Tibial nerve (tissue), 4 donors: ENCODE measurements around the gene UQCC5. TPM values are rescaled to one million over a fixed set of nuclear protein-coding genes. Genes with fewer than 3 reads are reported as not detected.

Experiments used
- DNase-seq, 2 donors: peaks; one replicate each; pipeline ENCODE4 v3.0.0-alpha.2; 2019; ENCODE audit warnings: low spot score in 2 of 2
- H3K27ac ChIP-seq, 4 donors: fragments of 200-600 bp; sonication (generic) in 3 of 4; one replicate each; pipeline ENCODE4 v1.5.1; 2017 to 2019; ENCODE audit warnings: mild to moderate bottlenecking in 1 of 4
- H3K27me3 ChIP-seq, 2 donors: fragments of 200-600 bp; sonication (generic) in 1 of 2; one replicate each; pipeline versions ENCODE4 v1.5.1 to v1.6.0; 2017 to 2019
- H3K36me3 ChIP-seq, 3 donors: fragments of 200-600 bp; sonication (generic); one replicate each; pipeline ENCODE4 v1.5.1; 2018 to 2019
- H3K4me1 ChIP-seq, 4 donors: fragments of 200-600 bp; sonication (generic) in 3 of 4; one replicate each; pipeline ENCODE4 v1.5.1; 2017 to 2019
- H3K4me3 ChIP-seq, 4 donors: fragments of 200-600 bp; sonication (generic) in 3 of 4; one replicate each; pipeline ENCODE4 v1.5.1; 2017 to 2019; ENCODE audit warnings: mild to moderate bottlenecking in 1 of 4, moderate library complexity in 1 of 4
- H3K9me3 ChIP-seq, 4 donors: fragments of 200-600 bp; sonication (generic) in 3 of 4; one replicate each; pipeline ENCODE4 v1.5.1; 2017 to 2019
- EP300 ChIP-seq, 2 donors: sonication (generic); formaldehyde crosslinking; IDR thresholded peaks; one replicate each; pipeline ENCODE4 v1.6.1; 2017; ENCODE audit warnings: antibody characterized with exemption in 2 of 2, mild to moderate bottlenecking in 1 of 2
- POLR2A ChIP-seq, 2 donors: fragments of 450-650 bp; IDR thresholded peaks; one replicate each; pipeline ENCODE4 v1.6.1; 2017; ENCODE audit warnings: antibody characterized with exemption in 2 of 2, mild to moderate bottlenecking in 2 of 2, moderate library complexity in 2 of 2
- WGBS, 2 donors: methylation state at CpG; one replicate each; pipeline ENCODE4 v1.1.5; 2018; 5-methylcytosine and 5-hydroxymethylcytosine counted together
- total RNA-seq, 4 donors: library from RNA; depleted of rRNA; stranded (reverse); fragments of >200 nt; gene quantifications; one replicate each; pipeline ENCODE4 v1.1.0, GENCODE V29; 2016
- TF ChIP-seq, protein P1 (sequence below), 5 experiments: fragments of 200-600 bp in 3 of 5; fragments of 450-650 bp in 2 of 5; sonication (generic) in 3 of 5; IDR thresholded peaks; one replicate each; pipeline ENCODE4 v1.5.1; 2016 to 2019; ENCODE audit warnings: antibody characterized with exemption in 5 of 5, mild to moderate bottlenecking in 3 of 5, moderate library complexity in 2 of 5

Gene UQCC5, protein sequence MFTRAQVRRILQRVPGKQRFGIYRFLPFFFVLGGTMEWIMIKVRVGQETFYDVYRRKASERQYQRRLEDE
- total RNA-seq, result 10 to 100 TPM in 2 of 4 donors, 1 to 10 TPM in 2; 1.2 to 23.9 (median 9.5) TPM

DNA sequence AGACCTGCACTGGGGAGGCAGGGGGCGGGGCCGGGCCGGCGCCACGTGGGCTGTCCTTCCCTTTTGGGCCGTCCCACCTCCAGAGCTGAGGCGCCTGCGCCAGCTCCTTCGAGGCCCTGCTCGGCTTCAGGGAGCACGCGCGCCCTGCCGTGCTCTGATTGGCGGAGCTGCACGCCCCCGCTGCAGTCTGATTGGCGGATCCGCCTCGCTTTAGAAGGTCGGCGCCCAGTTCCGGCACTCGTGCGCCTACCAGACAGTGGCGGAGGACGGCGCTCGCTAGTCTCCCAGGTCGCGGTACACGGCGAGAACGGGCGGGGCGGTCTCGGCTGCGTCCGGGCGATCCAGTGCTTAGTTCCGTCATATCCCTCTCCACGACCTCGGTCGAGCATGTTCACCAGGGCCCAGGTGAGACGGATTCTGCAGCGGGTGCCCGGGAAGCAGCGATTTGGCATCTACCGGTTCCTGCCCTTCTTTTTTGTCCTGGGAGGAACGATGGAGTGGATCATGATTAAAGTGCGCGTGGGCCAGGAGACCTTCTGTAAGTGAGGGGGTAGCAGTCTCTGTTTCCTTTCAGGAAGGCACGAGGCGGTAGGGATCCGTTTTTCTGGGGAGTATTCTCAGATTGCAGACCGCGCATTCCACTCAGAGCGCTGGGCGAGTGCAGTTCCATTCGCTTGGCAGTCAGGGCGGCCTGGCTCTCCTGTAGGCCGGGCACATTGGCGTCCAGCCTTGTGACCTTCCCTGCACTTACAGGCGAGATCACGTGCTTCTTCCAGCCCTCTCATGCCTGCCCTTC is at the start of gene UQCC5:
UQCC5 (plus strand) TSS at position 237 of the 796 bp plus-strand sequence; CDS start at position 388, 151 bp downstream.
- no peaks in the 10 kb centered on the region for H3K9me3 ChIP-seq
- peak; percentile 94 to 95 for DNase-seq
- peak within 1 kb of the TSS; percentile 7 to 93 (median 86) for H3K27ac ChIP-seq
- H3K27me3 ChIP-seq, result no peaks in the 10 kb centered on the region
- peaks cover 0 to 8% (median 0%) of the 10 kb centered on the region in 3 donors for H3K36me3 ChIP-seq
- peaks cover 0 to 70% (median 31%) of the 10 kb centered on the region in 4 donors for H3K4me1 ChIP-seq
- peak within 1 kb of the TSS; percentile 53 to 83 (median 70) for H3K4me3 ChIP-seq
- 0% methylated on average over 38 to 56 of the region's 65 CpGs for WGBS, 2 donors
- TF ChIP-seq EP300 (IDR thresholded peaks at IDR 0.05), result peak; percentile 89 to 100
- peak; percentile 99 to 100 for TF ChIP-seq POLR2A (IDR thresholded peaks at IDR 0.05)
- TF ChIP-seq, protein P1, sequence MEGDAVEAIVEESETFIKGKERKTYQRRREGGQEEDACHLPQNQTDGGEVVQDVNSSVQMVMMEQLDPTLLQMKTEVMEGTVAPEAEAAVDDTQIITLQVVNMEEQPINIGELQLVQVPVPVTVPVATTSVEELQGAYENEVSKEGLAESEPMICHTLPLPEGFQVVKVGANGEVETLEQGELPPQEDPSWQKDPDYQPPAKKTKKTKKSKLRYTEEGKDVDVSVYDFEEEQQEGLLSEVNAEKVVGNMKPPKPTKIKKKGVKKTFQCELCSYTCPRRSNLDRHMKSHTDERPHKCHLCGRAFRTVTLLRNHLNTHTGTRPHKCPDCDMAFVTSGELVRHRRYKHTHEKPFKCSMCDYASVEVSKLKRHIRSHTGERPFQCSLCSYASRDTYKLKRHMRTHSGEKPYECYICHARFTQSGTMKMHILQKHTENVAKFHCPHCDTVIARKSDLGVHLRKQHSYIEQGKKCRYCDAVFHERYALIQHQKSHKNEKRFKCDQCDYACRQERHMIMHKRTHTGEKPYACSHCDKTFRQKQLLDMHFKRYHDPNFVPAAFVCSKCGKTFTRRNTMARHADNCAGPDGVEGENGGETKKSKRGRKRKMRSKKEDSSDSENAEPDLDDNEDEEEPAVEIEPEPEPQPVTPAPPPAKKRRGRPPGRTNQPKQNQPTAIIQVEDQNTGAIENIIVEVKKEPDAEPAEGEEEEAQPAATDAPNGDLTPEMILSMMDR (IDR thresholded peaks at IDR 0.05), result peak in 2 of 5 experiments; percentile 36 to 48

DNA sequence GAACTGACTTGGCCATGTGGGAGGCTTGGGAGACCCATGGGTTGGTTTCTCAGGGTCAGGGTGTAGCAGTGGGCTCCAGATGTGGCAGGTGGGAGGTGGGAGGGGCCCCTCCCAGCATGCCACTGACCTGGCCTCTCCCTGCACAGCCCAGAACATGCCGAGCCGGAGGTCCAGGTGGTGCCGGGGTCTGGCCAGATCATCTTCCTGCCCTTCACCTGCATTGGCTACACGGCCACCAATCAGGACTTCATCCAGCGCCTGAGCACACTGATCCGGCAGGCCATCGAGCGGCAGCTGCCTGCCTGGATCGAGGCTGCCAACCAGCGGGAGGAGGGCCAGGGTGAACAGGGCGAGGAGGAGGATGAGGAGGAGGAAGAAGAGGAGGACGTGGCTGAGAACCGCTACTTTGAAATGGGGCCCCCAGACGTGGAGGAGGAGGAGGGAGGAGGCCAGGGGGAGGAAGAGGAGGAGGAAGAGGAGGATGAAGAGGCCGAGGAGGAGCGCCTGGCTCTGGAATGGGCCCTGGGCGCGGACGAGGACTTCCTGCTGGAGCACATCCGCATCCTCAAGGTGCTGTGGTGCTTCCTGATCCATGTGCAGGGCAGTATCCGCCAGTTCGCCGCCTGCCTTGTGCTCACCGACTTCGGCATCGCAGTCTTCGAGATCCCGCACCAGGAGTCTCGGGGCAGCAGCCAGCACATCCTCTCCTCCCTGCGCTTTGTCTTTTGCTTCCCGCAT is 49.2 kb upstream of the UQCC5 start:
- Histone ChIP-seq H3K27ac (peak overlapping the region in 2 of 4 donors; percentile 83 to 86), H3K4me1 (peaks cover 0 to 75% (median 29%) of the 10 kb centered on the region in 4 donors), H3K27me3 (no peaks in the 10 kb centered on the region), H3K9me3 (no peaks in the 10 kb centered on the region), H3K36me3 (peaks cover 9 to 85% (median 44%) of the 10 kb centered on the region in 3 donors), H3K4me3 (no peak overlapping the region)
- DNase-seq, result no peak
- TF ChIP-seq EP300 (IDR thresholded peaks at IDR 0.05), result no peak
- TF ChIP-seq POLR2A (IDR thresholded peaks at IDR 0.05), result no peak
- WGBS, 2 donors, result 89 to 92% methylated on average over 29 to 31 of the region's 31 CpGs

DNA sequence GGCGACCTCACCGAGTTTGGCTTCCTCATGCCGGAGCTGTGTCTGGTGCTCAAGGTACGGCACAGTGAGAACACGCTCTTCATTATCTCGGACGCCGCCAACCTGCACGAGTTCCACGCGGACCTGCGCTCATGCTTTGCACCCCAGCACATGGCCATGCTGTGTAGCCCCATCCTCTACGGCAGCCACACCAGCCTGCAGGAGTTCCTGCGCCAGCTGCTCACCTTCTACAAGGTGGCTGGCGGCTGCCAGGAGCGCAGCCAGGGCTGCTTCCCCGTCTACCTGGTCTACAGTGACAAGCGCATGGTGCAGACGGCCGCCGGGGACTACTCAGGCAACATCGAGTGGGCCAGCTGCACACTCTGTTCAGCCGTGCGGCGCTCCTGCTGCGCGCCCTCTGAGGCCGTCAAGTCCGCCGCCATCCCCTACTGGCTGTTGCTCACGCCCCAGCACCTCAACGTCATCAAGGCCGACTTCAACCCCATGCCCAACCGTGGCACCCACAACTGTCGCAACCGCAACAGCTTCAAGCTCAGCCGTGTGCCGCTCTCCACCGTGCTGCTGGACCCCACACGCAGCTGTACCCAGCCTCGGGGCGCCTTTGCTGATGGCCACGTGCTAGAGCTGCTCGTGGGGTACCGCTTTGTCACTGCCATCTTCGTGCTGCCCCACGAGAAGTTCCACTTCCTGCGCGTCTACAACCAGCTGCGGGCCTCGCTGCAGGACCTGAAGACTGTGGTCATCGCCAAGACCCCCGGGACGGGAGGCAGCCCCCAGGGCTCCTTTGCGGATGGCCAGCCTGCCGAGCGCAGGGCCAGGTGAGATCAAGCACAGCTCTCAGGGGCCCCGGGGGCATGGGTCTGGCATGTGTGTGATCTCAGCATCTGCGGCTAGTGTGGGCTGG is 48.4 kb upstream of the UQCC5 start:
- no peak for DNase-seq
- Histone ChIP-seq H3K27ac (peak overlapping the region in 1 of 4 donors; percentile 65), H3K4me1 (peaks cover 0 to 75% (median 31%) of the 10 kb centered on the region in 4 donors), H3K9me3 (no peaks in the 10 kb centered on the region), H3K36me3 (peaks cover 9 to 85% (median 44%) of the 10 kb centered on the region in 3 donors), H3K4me3 (no peak overlapping the region), H3K27me3 (no peaks in the 10 kb centered on the region)
- TF ChIP-seq EP300 (IDR thresholded peaks at IDR 0.05) (no peak), POLR2A (IDR thresholded peaks at IDR 0.05) (no peak)
- TF ChIP-seq, protein P1 (IDR thresholded peaks at IDR 0.05), result no peak
- 95 to 97% methylated on average over 52 to 59 of the region's 59 CpGs for WGBS, 2 donors

DNA sequence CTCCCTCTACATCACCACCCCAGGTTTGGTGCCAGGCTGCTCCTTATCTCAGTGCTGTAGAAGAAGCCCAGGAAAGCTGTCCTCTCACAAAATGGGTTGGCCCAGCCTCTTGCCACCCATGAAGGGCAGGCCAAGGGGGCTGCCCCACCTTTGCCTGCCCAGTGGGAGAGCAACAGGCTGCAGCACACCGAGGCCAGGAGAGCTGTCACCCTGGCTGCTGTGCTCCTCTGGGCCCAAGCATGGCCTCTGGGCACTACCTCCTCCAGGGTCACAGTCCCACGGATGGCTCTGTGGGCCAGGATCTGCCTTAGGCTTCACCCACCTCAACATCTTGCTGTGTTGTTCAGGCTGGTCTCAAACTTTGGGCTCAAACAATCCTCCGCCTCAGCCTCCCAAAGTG is 47.7 kb upstream of the UQCC5 start:
- Histone ChIP-seq H3K36me3 (peaks cover 9 to 87% (median 44%) of the 10 kb centered on the region in 3 donors), H3K27ac (peak overlapping the region in 1 of 4 donors; percentile 65), H3K9me3 (no peaks in the 10 kb centered on the region), H3K27me3 (no peaks in the 10 kb centered on the region), H3K4me1 (peaks cover 0 to 75% (median 24%) of the 10 kb centered on the region in 4 donors), H3K4me3 (no peak overlapping the region)
- TF ChIP-seq, protein P1 (IDR thresholded peaks at IDR 0.05), result no peak
- TF ChIP-seq EP300 (IDR thresholded peaks at IDR 0.05) (no peak), POLR2A (IDR thresholded peaks at IDR 0.05) (no peak)
- DNase-seq, result no peak
- 89 to 94% methylated on average over 3 of the region's 3 CpGs for WGBS, 2 donors

DNA sequence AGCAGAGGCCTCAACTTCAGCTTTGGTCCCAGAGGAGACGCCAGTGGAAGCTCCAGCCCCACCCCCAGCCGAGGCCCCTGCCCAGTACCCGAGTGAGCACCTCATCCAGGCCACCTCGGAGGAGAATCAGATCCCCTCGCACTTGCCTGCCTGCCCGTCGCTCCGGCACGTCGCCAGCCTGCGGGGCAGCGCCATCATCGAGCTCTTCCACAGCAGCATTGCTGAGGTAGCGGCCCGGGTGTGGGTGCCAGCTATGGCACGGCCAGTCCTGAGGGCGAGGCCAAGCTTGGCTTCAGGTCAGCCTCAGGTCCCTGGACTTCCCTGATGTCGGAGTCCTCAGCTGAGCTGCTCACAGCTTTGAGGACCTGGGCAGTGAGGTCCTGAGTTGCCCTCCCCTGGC is 47.0 kb upstream of the UQCC5 start:
- H3K4me1 ChIP-seq, result peaks cover 0 to 75% (median 19%) of the 10 kb centered on the region in 4 donors
- H3K36me3 ChIP-seq, result peaks cover 9 to 94% (median 44%) of the 10 kb centered on the region in 3 donors
- H3K9me3 ChIP-seq, result no peaks in the 10 kb centered on the region
- DNase-seq, result no peak
- H3K4me3 ChIP-seq, result no peak overlapping the region
- peak overlapping the region in 3 of 4 donors; percentile 47 to 65 (median 52) for H3K27ac ChIP-seq
- WGBS, 2 donors, result 88 to 90% methylated on average over 5 to 6 of the region's 18 CpGs
- TF ChIP-seq POLR2A (IDR thresholded peaks at IDR 0.05) (no peak), EP300 (IDR thresholded peaks at IDR 0.05) (no peak)
- TF ChIP-seq, protein P1 (IDR thresholded peaks at IDR 0.05), result no peak
- H3K27me3 ChIP-seq, result no peaks in the 10 kb centered on the region
